Parathyroid adenoma (tissue), 2 donors: ENCODE data around the gene MCC.
A peak's percentile ranks its signal among the peaks of the same experiment; 100 is the strongest.

Source experiments
- H2AFZ ChIP-seq: fragments of 300-600 bp; sonication (generic); one replicate; pipeline ENCODE4 v1.7.0; 2017; ENCODE audit warnings: antibody characterized with exemption, mild to moderate bottlenecking
- H3K27ac ChIP-seq: fragments of 300-600 bp; sonication (generic); one replicate; pipeline ENCODE4 v1.7.0; 2017
- H3K27me3 ChIP-seq: fragments of 300-600 bp; sonication (generic); one replicate; pipeline ENCODE4 v1.7.0; 2017; ENCODE audit warnings: low read length; ENCODE audit not compliant: control insufficient read depth, insufficient read depth
- H3K36me3 ChIP-seq: fragments of 300-600 bp; sonication (generic); one replicate; pipeline ENCODE4 v1.7.0; 2017; ENCODE audit warnings: low read length; ENCODE audit not compliant: control insufficient read depth, insufficient read depth
- H3K4me1 ChIP-seq: fragments of 300-600 bp; sonication (generic); one replicate; pipeline ENCODE4 v1.7.0; 2017; ENCODE audit warnings: control low read depth
- H3K4me2 ChIP-seq: fragments of 300-600 bp; sonication (generic); one replicate; pipeline ENCODE4 v1.7.0; 2017; ENCODE audit warnings: low read length
- H3K4me3 ChIP-seq: fragments of 300-600 bp; sonication (generic); one replicate; pipeline ENCODE4 v1.7.0; 2017; ENCODE audit warnings: low read depth, low read length
- H3K79me2 ChIP-seq: fragments of 300-600 bp; sonication (generic); one replicate; pipeline ENCODE4 v1.7.0; 2017; ENCODE audit warnings: control low read depth
- H3K9ac ChIP-seq: fragments of 300-600 bp; sonication (generic); one replicate; pipeline ENCODE4 v1.7.0; 2017; ENCODE audit warnings: mild to moderate bottlenecking
- H3K9me3 ChIP-seq: fragments of 300-600 bp; sonication (generic); one replicate; pipeline ENCODE4 v1.7.0; 2017; ENCODE audit warnings: low read length; ENCODE audit not compliant: control insufficient read depth
- TF ChIP-seq, protein P1 (sequence below): fragments of 300-600 bp; sonication (generic); IDR thresholded peaks from one replicate; pipeline ENCODE4 v1.7.0; 2017; ENCODE audit warnings: antibody characterized with exemption, mild to moderate bottlenecking
- donor health status: primary hyperparathyroidism.

Gene MCC

GRCh38 chr5:113214606-113215323 is 273.5 kb downstream of the MCC start:
- Histone ChIP-seq H3K27ac (peak overlapping the region; percentile 45), H3K4me2 (no peak overlapping the region), H2AFZ (no peak overlapping the region), H3K4me1 (peaks cover 88% of the 10 kb centered on the region), H3K9ac (no peak overlapping the region), H3K9me3 (no peaks in the 10 kb centered on the region), H3K4me3 (no peak overlapping the region), H3K79me2 (peaks cover 82% of the 10 kb centered on the region), H3K36me3 (no peaks in the 10 kb centered on the region), H3K27me3 (no peaks in the 10 kb centered on the region)
- TF ChIP-seq, protein P1, sequence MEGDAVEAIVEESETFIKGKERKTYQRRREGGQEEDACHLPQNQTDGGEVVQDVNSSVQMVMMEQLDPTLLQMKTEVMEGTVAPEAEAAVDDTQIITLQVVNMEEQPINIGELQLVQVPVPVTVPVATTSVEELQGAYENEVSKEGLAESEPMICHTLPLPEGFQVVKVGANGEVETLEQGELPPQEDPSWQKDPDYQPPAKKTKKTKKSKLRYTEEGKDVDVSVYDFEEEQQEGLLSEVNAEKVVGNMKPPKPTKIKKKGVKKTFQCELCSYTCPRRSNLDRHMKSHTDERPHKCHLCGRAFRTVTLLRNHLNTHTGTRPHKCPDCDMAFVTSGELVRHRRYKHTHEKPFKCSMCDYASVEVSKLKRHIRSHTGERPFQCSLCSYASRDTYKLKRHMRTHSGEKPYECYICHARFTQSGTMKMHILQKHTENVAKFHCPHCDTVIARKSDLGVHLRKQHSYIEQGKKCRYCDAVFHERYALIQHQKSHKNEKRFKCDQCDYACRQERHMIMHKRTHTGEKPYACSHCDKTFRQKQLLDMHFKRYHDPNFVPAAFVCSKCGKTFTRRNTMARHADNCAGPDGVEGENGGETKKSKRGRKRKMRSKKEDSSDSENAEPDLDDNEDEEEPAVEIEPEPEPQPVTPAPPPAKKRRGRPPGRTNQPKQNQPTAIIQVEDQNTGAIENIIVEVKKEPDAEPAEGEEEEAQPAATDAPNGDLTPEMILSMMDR: no peak

DNA sequence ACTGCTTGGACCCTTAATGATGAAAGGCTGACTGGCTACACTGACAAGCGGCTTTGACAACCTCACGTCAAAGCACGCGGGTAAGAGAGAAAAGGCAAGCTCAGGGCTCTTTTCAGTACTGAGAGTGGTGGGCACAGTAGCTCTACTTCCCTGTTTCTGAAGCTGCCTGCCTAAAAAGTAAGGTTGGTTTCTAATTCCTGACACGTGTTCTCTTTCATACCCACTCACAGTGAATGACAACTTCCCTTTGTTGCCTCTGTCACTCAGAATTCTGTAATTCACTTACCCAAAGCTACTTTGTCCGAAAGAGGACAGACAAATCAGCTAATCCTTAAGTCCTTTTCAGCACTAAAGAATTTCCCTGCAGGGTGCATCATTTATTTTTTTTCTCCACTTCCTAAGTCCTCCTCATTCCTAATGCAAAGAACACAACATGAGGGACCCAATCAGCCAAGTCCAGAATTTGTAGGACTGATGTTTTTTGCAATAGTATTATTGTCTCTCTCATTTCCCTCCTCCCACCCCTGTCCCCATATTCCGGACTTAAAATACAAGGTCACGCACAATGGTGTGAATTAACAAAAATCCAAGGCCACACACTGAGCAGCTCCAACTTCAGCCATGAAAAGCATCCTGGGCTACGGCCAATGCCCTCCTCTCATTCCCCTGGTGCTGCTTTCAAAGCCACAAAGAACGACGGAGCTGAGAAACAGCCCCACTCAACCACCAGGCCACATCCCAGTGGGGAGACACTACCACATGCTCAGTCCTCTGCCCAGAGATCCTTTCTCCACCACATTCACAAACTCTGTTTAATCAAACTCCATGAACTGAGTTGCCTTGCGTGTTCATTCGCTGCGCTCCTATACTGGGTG is 274.5 kb downstream of the MCC start:
- H3K36me3 ChIP-seq: no peaks in the 10 kb centered on the region
- H3K9me3 ChIP-seq: no peaks in the 10 kb centered on the region
- peak overlapping the region; percentile 68 for H3K27ac ChIP-seq
- peaks cover 90% of the 10 kb centered on the region for H3K4me1 ChIP-seq
- peak overlapping the region; percentile 1 for H3K4me2 ChIP-seq
- H3K4me3 ChIP-seq: no peak overlapping the region
- H3K79me2 ChIP-seq: peaks cover 89% of the 10 kb centered on the region
- H3K9ac ChIP-seq: no peak overlapping the region
- no peaks in the 10 kb centered on the region for H3K27me3 ChIP-seq
- TF ChIP-seq, protein P1: no peak
- H2AFZ ChIP-seq: no peak overlapping the region

DNA sequence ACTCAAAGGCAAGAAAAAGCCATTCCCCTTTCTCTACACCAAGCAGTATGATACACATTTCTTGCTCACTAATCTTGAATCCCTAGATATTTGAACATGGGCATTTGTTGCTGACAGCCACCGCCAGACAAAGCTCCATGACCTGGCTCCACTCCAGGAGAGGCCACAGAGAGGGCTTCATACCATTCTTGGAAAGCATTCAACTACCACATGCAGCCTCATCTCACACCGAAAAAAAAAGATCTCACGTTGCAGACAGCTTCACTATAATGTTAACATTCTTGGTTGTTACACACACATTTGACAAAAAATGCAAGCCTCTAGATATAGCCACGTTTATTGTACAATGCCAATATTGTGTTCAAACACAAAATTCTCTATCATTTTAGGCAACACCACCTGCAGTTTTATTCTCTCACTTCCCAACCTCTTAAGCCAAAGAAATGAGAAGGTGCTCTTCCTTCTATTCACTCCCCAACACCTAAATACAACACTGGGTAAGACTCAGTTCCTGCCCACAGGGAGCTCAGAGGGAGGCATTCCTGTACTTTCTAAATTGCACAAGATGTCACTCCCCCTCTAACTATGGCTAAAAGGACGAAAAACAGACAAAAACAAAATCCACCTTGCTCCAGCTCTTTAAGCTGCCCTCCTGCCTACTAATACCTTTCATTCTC is 275.9 kb downstream of the MCC start:
- Histone ChIP-seq H3K36me3 (no peaks in the 10 kb centered on the region), H3K4me2 (peak overlapping the region; percentile 22), H3K9ac (no peak overlapping the region), H3K27me3 (no peaks in the 10 kb centered on the region), H3K9me3 (no peaks in the 10 kb centered on the region), H3K4me1 (peaks cover 92% of the 10 kb centered on the region), H3K4me3 (no peak overlapping the region), H3K27ac (peak overlapping the region; percentile 68), H3K79me2 (peaks cover 92% of the 10 kb centered on the region), H2AFZ (no peak overlapping the region)
- TF ChIP-seq, protein P1: no peak

GRCh38 chr5:113209498-113209897 is 278.8 kb downstream of the MCC start:
- no peak overlapping the region for H2AFZ ChIP-seq
- H3K36me3 ChIP-seq: no peaks in the 10 kb centered on the region
- H3K9me3 ChIP-seq: no peaks in the 10 kb centered on the region
- no peak overlapping the region for H3K9ac ChIP-seq
- H3K27me3 ChIP-seq: no peaks in the 10 kb centered on the region
- H3K27ac ChIP-seq: no peak overlapping the region
- peaks cover 77% of the 10 kb centered on the region for H3K79me2 ChIP-seq
- no peak overlapping the region for H3K4me2 ChIP-seq
- H3K4me1 ChIP-seq: peaks cover 81% of the 10 kb centered on the region
- TF ChIP-seq, protein P1: no peak
- H3K4me3 ChIP-seq: no peak overlapping the region
